ENCODE measurements around the gene EDN2. TPM values are rescaled to one million over a fixed set of nuclear protein-coding genes. Genes with fewer than 3 reads are reported as not detected.

EDN2 gene
- polyA plus RNA-seq, 1 donor from 2014 or later, result not detected

DNA sequence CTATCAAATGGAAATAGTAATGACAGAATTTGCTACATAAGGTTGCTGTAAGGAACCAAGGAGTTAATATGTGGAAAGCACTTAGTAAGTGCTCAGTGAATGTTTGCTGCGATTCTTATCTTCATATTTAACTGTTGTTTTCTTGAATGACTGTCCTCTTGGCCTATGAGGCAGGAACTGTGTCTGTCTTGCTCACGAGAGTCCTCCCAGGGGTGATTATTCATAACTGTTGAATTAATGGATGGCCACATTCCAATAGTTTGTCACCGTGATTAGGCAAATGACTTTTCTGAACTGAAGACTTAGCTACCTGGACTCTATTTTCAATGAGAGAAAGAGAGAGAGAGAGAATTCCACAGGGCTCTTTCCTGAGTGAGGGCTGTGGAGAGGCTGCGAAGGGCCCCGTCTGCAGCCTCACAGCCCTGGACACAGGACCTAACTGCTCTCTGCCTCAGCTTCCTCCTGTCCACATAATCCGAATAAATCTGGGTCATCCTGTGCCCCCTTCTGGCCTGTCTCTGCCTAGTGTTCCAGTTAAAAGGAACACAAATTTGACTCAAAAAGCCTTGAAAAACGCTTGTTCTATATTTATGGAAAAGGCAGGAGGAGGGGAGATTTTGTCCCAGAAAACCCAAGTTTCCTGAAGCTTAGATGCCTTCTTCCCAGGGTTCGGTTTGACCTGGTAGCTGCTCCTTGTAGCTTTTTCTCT, 8.5 kb downstream of the EDN2 start:
- H3K4me2 ChIP-seq (ENCODE audit: low read length), result no peak overlapping the region
- no peak overlapping the region for H3K4me3 ChIP-seq (ENCODE audit: low read length)
- no peaks in the 10 kb centered on the region for H3K36me3 ChIP-seq (ENCODE audit: insufficient read depth, low read length)
- H3K79me2 ChIP-seq (replicated peaks; ENCODE audit: insufficient read depth, low read length), result no peaks in the 10 kb centered on the region
- no peaks in the 10 kb centered on the region for H3K9me2 ChIP-seq (ENCODE audit: insufficient read depth, low read length)
- H3K9ac ChIP-seq (ENCODE audit: low read length), result no peak overlapping the region
- no peak for TF ChIP-seq MXI1 (conservative IDR thresholded peaks at IDR 0.05; ENCODE audit: poor library complexity, severe bottlenecking)
- no peak for TF ChIP-seq EZH2 (IDR thresholded peaks at IDR 0.05; ENCODE audit: borderline replicate concordance, insufficient read depth, low read length, poor library complexity, severe bottlenecking)
- no peak for TF ChIP-seq TAF1 (IDR thresholded peaks at IDR 0.05; ENCODE audit: low read depth)
- TF ChIP-seq POLR2AphosphoS5 (IDR thresholded peaks at IDR 0.05), result no peak
- TF ChIP-seq, protein P1, sequence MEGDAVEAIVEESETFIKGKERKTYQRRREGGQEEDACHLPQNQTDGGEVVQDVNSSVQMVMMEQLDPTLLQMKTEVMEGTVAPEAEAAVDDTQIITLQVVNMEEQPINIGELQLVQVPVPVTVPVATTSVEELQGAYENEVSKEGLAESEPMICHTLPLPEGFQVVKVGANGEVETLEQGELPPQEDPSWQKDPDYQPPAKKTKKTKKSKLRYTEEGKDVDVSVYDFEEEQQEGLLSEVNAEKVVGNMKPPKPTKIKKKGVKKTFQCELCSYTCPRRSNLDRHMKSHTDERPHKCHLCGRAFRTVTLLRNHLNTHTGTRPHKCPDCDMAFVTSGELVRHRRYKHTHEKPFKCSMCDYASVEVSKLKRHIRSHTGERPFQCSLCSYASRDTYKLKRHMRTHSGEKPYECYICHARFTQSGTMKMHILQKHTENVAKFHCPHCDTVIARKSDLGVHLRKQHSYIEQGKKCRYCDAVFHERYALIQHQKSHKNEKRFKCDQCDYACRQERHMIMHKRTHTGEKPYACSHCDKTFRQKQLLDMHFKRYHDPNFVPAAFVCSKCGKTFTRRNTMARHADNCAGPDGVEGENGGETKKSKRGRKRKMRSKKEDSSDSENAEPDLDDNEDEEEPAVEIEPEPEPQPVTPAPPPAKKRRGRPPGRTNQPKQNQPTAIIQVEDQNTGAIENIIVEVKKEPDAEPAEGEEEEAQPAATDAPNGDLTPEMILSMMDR (IDR thresholded peaks at IDR 0.05; ENCODE audit: poor library complexity, severe bottlenecking), result no peak
- TF ChIP-seq, protein P2, sequence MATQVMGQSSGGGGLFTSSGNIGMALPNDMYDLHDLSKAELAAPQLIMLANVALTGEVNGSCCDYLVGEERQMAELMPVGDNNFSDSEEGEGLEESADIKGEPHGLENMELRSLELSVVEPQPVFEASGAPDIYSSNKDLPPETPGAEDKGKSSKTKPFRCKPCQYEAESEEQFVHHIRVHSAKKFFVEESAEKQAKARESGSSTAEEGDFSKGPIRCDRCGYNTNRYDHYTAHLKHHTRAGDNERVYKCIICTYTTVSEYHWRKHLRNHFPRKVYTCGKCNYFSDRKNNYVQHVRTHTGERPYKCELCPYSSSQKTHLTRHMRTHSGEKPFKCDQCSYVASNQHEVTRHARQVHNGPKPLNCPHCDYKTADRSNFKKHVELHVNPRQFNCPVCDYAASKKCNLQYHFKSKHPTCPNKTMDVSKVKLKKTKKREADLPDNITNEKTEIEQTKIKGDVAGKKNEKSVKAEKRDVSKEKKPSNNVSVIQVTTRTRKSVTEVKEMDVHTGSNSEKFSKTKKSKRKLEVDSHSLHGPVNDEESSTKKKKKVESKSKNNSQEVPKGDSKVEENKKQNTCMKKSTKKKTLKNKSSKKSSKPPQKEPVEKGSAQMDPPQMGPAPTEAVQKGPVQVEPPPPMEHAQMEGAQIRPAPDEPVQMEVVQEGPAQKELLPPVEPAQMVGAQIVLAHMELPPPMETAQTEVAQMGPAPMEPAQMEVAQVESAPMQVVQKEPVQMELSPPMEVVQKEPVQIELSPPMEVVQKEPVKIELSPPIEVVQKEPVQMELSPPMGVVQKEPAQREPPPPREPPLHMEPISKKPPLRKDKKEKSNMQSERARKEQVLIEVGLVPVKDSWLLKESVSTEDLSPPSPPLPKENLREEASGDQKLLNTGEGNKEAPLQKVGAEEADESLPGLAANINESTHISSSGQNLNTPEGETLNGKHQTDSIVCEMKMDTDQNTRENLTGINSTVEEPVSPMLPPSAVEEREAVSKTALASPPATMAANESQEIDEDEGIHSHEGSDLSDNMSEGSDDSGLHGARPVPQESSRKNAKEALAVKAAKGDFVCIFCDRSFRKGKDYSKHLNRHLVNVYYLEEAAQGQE (IDR thresholded peaks at IDR 0.05; ENCODE audit: borderline replicate concordance), result no peak
- TF ChIP-seq RAD21 (conservative IDR thresholded peaks at IDR 0.05), result no peak
- no peak for TF ChIP-seq SMC3 (conservative IDR thresholded peaks at IDR 0.05; ENCODE audit: poor library complexity)
- TF ChIP-seq EP300 (conservative IDR thresholded peaks at IDR 0.05; ENCODE audit: poor library complexity, severe bottlenecking), result no peak
- no peak overlapping the region for H2AFZ ChIP-seq (ENCODE audit: low read depth, low read length)
- no peaks in the 10 kb centered on the region for H3K9me3 ChIP-seq (ENCODE audit: low read length)
- H4K20me1 ChIP-seq (ENCODE audit: insufficient read depth), result no peaks in the 10 kb centered on the region
- no peaks in the 10 kb centered on the region for H3F3A ChIP-seq (ENCODE audit: insufficient read depth, low read length, poor library complexity, severe bottlenecking)
- H3K27ac ChIP-seq (ENCODE audit: low read length), result no peak overlapping the region
- no peaks in the 10 kb centered on the region for H3K27me3 ChIP-seq (ENCODE audit: insufficient read depth, low read depth, low read length)

DNA sequence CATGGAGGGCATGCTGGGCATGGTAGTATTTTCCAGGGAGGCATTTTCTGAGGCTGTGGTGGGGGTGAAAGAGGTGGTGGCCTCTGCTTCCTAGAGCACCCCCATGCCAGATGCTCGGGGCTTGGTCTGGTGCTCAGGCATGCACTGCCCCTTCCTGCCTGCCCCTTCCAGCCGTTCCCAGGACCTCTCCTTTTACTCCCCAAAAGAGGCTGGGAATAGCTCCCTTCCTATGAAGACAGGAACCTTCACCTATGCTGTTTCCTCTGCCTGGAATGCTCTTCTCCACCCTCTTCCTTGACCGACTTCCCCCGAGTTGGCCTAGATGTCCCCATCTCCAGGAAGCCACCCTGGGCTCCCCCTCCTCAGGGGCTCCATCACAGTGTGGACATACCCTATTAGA, 9.1 kb downstream of the EDN2 start:
- H3K4me2 ChIP-seq (ENCODE audit: low read length), result no peak overlapping the region

More for the DNA sequence above, 9.1 kb downstream of the EDN2 start:
- Histone ChIP-seq H3K27ac (ENCODE audit: low read length) (no peak overlapping the region), H3K36me3 (ENCODE audit: insufficient read depth, low read length) (no peaks in the 10 kb centered on the region), H3K4me3 (ENCODE audit: low read length) (no peak overlapping the region), H3F3A (ENCODE audit: insufficient read depth, low read length, poor library complexity, severe bottlenecking) (no peaks in the 10 kb centered on the region), H3K9me3 (ENCODE audit: low read length) (no peaks in the 10 kb centered on the region), H3K79me2 (replicated peaks; ENCODE audit: insufficient read depth, low read length) (no peaks in the 10 kb centered on the region), H4K20me1 (ENCODE audit: insufficient read depth) (no peaks in the 10 kb centered on the region), H3K9ac (ENCODE audit: low read length) (no peak overlapping the region), H3K27me3 (ENCODE audit: insufficient read depth, low read depth, low read length) (no peaks in the 10 kb centered on the region), H3K9me2 (ENCODE audit: insufficient read depth, low read length) (no peaks in the 10 kb centered on the region), H2AFZ (ENCODE audit: low read depth, low read length) (no peak overlapping the region)
- TF ChIP-seq SMC3 (conservative IDR thresholded peaks at IDR 0.05; ENCODE audit: poor library complexity) (no peak), TAF1 (IDR thresholded peaks at IDR 0.05; ENCODE audit: low read depth) (no peak), POLR2AphosphoS5 (IDR thresholded peaks at IDR 0.05) (no peak), MXI1 (conservative IDR thresholded peaks at IDR 0.05; ENCODE audit: poor library complexity, severe bottlenecking) (no peak), EZH2 (IDR thresholded peaks at IDR 0.05; ENCODE audit: borderline replicate concordance, insufficient read depth, low read length, poor library complexity, severe bottlenecking) (no peak), RAD21 (conservative IDR thresholded peaks at IDR 0.05) (no peak), EP300 (conservative IDR thresholded peaks at IDR 0.05; ENCODE audit: poor library complexity, severe bottlenecking) (no peak)
- TF ChIP-seq, protein P2 (IDR thresholded peaks at IDR 0.05; ENCODE audit: borderline replicate concordance), result no peak
- TF ChIP-seq, protein P1 (IDR thresholded peaks at IDR 0.05; ENCODE audit: poor library complexity, severe bottlenecking), result no peak
